ENCODE data around the gene LCN9. TPM values are rescaled to one million over a fixed set of nuclear protein-coding genes. Genes with fewer than 3 reads are reported as not detected.

The LCN9 gene
- polyA plus RNA-seq, 1 donor (not counting 4 experiments of a cell fraction or from before 2014, with no cell fraction given): not detected

DNA sequence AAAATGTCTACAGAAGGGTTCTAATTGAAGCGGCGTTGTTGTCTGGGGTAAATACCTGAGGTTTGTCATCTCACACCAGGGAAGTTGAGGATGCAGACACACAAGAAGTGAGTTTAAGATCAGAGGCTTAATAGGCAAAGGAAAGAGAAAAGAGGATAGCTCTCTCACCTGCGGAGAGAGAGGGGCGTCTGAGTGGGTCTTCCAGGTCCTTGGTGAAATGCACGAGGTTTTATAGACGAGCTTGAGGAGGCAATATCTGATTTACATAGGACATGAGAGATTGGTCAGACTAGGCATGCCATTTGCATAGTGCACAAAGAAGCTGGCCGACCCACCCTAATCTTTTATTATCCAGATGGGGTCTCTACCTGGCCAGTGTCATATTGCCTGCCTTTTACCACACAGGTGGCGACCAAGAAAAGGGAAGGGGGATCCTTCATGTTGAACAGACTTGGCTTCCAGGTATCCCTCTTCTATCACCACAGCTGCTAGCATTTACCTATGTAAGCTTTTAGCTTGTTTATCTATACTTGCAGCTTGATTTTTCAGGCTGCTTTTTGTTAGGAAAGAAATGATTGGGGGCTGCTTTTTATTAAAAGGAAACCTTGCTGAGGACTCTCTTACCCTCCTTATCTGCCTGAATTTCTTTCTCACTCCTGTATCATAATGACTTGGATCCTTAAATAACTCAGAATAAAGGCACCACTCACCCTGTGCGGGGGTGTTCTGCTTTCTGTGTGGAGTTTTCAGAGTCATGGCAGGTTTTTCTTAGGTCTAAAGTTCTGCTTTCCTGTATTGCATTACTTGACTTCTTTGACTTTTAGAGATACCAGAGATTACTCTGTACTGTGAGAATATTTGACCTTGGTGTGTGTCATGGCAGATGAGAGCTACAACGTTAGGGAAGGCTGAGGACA lies 14.4 kb upstream of the LCN9 start:
- Histone ChIP-seq H3K9ac (ENCODE audit: control insufficient read depth, extremely low read depth, insufficient read depth, low read length) (no peak overlapping the region), H2AFZ (ENCODE audit: control insufficient read depth, low read length) (no peak overlapping the region), H3K79me2 (ENCODE audit: control insufficient read depth, insufficient read depth, low read length) (no peaks in the 10 kb centered on the region), H4K20me1 (ENCODE audit: control insufficient read depth, extremely low read depth, insufficient read depth, low read length) (no peaks in the 10 kb centered on the region), H3K27me3 (ENCODE audit: control insufficient read depth, extremely low read depth, insufficient read depth, low read length) (no peaks in the 10 kb centered on the region), H3K9me3 (ENCODE audit: control insufficient read depth, low read depth, low read length) (peaks cover 8% of the 10 kb centered on the region), H3K4me3 (ENCODE audit: control insufficient read depth in 2 of 3, extremely low read depth in 1 of 3, insufficient read depth in 2 of 3, low read depth in 1 of 3, low read length in 3 of 3) (no peak overlapping the region), H3K9me1 (ENCODE audit: control insufficient read depth, extremely low read depth, insufficient read depth, low read length) (no peaks in the 10 kb centered on the region), H3K36me3 (ENCODE audit: control insufficient read depth in 2 of 2, extremely low read depth in 1 of 2, insufficient read depth in 2 of 2, low read length in 2 of 2) (no peaks in the 10 kb centered on the region), H3K4me1 (ENCODE audit: control insufficient read depth, extremely low read depth, insufficient read depth, low read length) (no peaks in the 10 kb centered on the region), H3K4me2 (ENCODE audit: control insufficient read depth, extremely low read depth, insufficient read depth, low read depth, low read length) (no peak overlapping the region), H3K27ac (ENCODE audit: control insufficient read depth, insufficient read depth, low read length) (no peak overlapping the region)
- TF ChIP-seq, protein P1, sequence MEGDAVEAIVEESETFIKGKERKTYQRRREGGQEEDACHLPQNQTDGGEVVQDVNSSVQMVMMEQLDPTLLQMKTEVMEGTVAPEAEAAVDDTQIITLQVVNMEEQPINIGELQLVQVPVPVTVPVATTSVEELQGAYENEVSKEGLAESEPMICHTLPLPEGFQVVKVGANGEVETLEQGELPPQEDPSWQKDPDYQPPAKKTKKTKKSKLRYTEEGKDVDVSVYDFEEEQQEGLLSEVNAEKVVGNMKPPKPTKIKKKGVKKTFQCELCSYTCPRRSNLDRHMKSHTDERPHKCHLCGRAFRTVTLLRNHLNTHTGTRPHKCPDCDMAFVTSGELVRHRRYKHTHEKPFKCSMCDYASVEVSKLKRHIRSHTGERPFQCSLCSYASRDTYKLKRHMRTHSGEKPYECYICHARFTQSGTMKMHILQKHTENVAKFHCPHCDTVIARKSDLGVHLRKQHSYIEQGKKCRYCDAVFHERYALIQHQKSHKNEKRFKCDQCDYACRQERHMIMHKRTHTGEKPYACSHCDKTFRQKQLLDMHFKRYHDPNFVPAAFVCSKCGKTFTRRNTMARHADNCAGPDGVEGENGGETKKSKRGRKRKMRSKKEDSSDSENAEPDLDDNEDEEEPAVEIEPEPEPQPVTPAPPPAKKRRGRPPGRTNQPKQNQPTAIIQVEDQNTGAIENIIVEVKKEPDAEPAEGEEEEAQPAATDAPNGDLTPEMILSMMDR (optimal IDR thresholded peaks at IDR 0.05 in 1 of 3, IDR thresholded peaks at IDR 0.05 in 1 of 3, conservative IDR thresholded peaks at IDR 0.05 in 1 of 3; ENCODE audit: extremely low read depth in 1 of 3, insufficient read depth in 2 of 3, low read length in 3 of 3): no peak
- TF ChIP-seq EZH2 (IDR thresholded peaks at IDR 0.05; ENCODE audit: low read length): no peak
- FAIRE-seq (no peak), DNase-seq (ENCODE audit: low read depth, low spot score) (no peak)
- dilution Hi-C loops (cut with MboI; ENCODE audit: extremely low pct_ligation_motif_present, low sequenced_read_pairs): no loop called here

DNA sequence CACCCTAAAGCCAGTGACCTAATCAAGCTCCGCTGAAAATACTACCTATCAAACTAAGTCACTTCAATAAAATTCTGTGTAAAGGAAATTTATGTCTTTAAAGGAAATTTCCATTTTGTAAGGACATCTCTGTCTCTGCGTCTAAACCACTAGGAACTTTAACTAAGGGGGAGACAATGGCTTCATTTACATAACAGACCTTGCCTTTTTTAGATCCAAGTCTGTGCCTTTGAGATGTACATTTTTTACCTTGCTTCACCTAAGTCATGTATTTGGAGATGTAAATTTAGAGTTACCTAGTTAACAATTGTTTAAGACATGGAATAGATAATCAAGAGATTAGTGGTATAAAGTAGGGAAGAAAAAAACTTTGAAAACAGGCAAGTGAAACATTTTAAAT lies 13.6 kb upstream of the LCN9 start:
- Histone ChIP-seq H3K36me3 (ENCODE audit: control insufficient read depth in 2 of 2, extremely low read depth in 1 of 2, insufficient read depth in 2 of 2, low read length in 2 of 2) (no peaks in the 10 kb centered on the region), H3K4me2 (ENCODE audit: control insufficient read depth, extremely low read depth, insufficient read depth, low read depth, low read length) (no peak overlapping the region), H2AFZ (ENCODE audit: control insufficient read depth, low read length) (no peak overlapping the region), H3K79me2 (ENCODE audit: control insufficient read depth, insufficient read depth, low read length) (no peaks in the 10 kb centered on the region), H3K9ac (ENCODE audit: control insufficient read depth, extremely low read depth, insufficient read depth, low read length) (no peak overlapping the region), H3K9me1 (ENCODE audit: control insufficient read depth, extremely low read depth, insufficient read depth, low read length) (no peaks in the 10 kb centered on the region), H3K4me3 (ENCODE audit: control insufficient read depth in 2 of 3, extremely low read depth in 1 of 3, insufficient read depth in 2 of 3, low read depth in 1 of 3, low read length in 3 of 3) (no peak overlapping the region), H3K9me3 (ENCODE audit: control insufficient read depth, low read depth, low read length) (peaks cover 4% of the 10 kb centered on the region), H3K4me1 (ENCODE audit: control insufficient read depth, extremely low read depth, insufficient read depth, low read length) (no peaks in the 10 kb centered on the region), H3K27ac (ENCODE audit: control insufficient read depth, insufficient read depth, low read length) (no peak overlapping the region), H4K20me1 (ENCODE audit: control insufficient read depth, extremely low read depth, insufficient read depth, low read length) (no peaks in the 10 kb centered on the region), H3K27me3 (ENCODE audit: control insufficient read depth, extremely low read depth, insufficient read depth, low read length) (no peaks in the 10 kb centered on the region)
- FAIRE-seq (no peak), DNase-seq (ENCODE audit: low read depth, low spot score) (no peak)
- dilution Hi-C loops (cut with MboI; ENCODE audit: extremely low pct_ligation_motif_present, low sequenced_read_pairs): no loop called here
- TF ChIP-seq, protein P1 (optimal IDR thresholded peaks at IDR 0.05 in 1 of 3, IDR thresholded peaks at IDR 0.05 in 1 of 3, conservative IDR thresholded peaks at IDR 0.05 in 1 of 3; ENCODE audit: extremely low read depth in 1 of 3, insufficient read depth in 2 of 3, low read length in 3 of 3): no peak
- TF ChIP-seq EZH2 (IDR thresholded peaks at IDR 0.05; ENCODE audit: low read length): no peak
